HG02623 (cell line): ENCODE results near the gene GALP.
"Not testable (repeated sequence)": the region's sequence is repeated elsewhere in the genome, so short reads cannot be mapped to it uniquely, and the experiment has no call there.

Source experiments
- ATAC-seq: cut with Tn5 transposase; IDR thresholded peaks from one replicate; pipeline ENCODE4 v1.9.1; 2021; ENCODE audit warnings: moderate library complexity; ENCODE audit not compliant: unreplicated experiment

Gene GALP

GRCh38 chr19:56175861-56176307 lies at the start of gene GALP:
Gene GALP, plus strand, starts transcription at chr19:56176008. Its CDS starts 1,101 bp downstream, at chr19:56177109.
- ATAC-seq: not testable (repeated sequence)

- ATAC-seq: no peak
Measured at GRCh38 chr19:56126983-56127780, 48.6 kb upstream of the GALP start.

DNA sequence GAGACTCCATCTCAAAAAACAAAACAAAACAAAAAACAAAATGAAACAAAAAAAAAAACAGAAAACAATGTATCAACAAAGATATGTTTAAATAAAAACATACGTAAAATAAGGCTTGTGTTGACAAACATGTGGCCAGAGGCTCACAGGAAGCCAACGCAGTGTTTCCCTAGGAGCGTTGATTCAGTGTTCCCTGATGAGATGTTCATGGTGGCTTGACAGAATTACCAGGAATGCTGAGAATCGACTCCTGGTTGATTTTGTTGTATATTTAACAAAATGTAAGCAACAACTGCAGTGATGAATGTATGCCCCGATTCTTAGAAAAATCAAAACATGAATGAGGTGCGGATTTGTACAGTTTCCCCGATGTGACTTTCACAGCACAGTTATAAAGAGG lies 45.8 kb upstream of the GALP start:
- no peak for ATAC-seq

DNA sequence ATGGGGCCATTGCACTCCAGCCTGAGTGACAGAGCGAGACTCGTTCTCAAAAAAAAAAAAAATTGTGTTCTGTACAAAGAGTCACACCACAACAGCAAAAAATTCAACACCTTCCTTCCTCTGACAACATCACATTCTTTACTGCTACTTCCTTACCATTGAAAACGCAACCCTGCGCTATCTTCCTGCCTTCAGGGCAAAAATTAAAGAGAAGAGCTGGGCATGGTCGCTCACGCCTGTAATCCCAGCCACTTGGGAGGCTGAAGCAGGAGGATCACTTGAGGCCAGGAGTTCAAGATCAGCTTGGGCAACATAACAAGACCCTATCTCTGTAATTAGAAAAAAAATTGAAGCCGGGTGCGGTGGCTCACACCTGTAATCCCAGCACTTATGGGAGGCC lies 44.2 kb upstream of the GALP start:
- no peak for ATAC-seq

GRCh38 chr19:56132316-56132822 lies 43.4 kb upstream of the GALP start:
- no peak for ATAC-seq

GRCh38 chr19:56133858-56134653 lies 41.8 kb upstream of the GALP start:
- no peak for ATAC-seq

DNA sequence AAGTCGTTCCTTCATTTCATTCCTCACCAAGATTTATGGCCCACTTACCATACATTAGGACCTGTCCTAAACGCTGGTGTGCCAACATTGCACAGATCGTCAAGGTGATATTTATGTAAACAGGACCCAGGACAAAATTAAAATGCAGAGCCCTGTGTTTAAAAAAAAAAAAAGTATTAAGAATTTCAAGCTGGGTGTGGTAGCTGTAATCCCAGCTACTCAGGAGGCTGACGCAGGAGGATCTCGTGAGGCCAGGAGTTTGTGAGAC lies 41.2 kb upstream of the GALP start:
- ATAC-seq: no peak

DNA sequence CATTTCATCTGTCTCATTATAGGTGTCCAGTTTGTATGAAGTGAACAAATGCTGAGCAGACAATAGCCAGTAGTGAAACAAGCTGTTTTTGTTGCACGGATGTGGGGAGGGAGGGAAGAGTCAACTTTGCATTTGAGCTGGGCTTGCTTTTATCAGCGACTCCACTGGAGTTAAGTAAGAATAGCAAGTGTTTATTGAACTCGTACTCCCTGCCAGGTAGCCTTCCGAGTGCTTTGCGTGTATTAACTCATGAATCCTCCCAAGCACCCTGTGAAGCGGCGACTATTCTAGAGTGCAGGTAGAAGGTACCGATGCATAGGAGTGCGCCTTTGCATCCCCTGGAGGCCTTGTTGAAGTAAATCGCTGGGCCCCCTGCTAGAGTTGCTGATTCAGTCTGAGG lies 39.4 kb upstream of the GALP start:
- no peak for ATAC-seq

DNA sequence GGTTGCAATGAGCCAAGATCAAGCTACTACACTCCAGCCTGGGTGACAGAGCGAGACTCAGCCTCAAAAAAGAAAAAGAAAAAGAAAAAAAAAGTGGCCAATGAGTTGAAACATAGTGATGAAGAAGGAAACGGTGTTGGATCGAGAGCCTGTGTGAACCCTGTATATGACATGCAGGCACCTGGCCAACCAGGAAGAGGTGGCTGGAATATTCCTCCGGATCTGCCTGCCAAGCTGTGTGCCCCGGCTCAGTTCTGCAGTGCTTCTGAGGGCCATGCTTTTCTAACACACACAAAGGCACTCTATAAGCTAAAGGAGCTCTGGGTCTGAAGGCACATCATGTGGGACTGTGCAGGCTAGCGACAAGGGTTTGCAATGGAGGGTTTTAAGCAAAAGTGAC lies 38.4 kb upstream of the GALP start:
- ATAC-seq: no peak

DNA sequence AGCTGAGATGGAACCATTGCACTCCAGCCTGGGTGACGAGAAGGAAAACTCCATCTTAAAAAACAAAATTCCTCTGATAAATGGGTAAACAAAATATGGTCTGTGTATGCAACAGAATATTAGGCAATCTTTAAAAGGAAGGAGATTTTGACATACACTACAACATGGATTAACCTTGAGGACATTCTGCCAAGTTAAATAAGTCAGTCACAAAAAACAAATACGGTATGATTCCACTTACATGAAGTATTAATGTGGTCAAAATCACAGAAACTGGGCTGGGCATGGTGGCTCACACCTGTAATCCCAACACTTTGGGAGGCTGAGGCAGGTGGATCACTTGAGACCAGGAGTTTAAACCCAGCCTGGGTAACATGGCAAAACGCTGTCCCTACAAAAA lies 37.7 kb upstream of the GALP start:
- ATAC-seq: no peak

DNA sequence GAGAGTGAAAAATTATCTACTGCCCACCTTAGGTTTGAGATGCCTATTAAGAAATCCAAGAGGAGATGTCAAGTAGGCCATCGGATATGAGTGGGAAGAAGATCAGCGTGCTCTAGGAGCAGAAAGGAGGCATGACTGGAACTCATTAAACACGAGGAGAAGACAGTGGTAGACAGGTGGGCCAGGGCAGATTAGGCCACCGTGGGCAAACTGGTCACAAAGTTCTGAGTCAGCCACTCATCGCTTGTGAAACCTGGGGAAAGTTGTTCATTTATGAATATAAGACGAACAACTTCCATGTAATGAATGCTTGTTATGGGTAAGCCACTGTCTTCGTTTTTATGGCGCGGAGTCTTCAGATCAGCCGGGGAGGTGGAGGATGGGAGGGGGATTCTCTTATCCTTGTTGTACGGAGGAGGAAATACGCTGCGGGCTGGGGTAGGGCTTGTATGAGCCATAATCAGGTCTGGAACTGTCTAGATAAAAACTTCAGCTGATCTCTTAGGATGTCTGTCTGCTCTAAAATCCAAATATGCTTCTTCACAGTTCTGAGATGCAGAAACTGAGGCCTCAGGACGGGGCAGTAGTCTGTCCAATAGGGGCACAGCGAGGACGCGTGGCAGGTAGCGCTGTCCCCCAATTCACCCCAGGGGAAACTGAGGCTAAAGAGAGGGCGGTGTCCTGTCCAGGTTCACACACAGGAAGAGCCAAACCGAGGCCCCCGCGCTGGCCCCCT lies 35.8 kb upstream of the GALP start:
- no peak for ATAC-seq

DNA sequence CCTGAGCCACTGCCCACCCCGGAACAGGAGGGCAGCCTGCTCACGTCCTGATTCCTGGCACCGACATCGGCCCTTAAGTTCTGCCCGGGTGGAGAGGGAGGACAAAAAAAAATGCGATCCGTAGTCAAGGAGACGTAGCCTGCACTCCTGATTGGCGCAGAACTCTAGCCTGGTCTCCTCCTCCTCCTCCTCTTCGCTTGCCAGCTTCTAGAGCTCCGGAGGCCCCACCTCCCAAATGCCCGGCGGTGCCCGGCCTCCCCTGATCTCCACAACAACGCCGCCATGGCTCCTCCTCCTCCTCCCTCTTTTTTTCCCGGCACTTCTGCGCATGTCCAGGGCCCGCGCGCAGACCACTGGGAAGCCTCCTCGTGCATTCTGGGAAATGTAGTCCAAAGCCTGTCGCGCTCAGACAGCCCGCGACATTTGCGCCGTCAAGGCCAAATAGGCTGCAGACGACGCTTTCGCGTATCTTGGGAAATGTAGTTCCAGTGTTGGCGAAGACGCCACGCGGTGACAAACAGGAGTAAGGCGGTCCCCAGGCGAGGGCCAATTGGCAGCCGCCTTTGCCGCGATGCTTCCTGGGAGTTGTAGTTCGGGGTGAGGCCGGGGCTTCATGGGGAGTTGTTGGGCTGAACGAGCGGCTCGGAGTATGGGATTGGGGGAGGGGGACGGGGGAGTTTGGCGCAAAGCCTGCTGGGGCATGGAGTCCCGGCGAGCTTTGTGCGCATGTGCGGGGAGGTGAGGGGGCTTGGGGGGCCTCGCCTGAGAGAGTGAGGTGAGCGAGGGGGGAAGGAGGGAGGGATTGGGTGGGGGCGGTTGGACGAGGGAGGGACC lies 35.0 kb upstream of the GALP start, which contains the start of gene ZNF444:
Gene ZNF444 (plus strand): TSS at position 705 of the 834 bp plus-strand sequence. CDS start 5,625 bp downstream, outside the sequence.
- ATAC-seq: peak; percentile 88

DNA sequence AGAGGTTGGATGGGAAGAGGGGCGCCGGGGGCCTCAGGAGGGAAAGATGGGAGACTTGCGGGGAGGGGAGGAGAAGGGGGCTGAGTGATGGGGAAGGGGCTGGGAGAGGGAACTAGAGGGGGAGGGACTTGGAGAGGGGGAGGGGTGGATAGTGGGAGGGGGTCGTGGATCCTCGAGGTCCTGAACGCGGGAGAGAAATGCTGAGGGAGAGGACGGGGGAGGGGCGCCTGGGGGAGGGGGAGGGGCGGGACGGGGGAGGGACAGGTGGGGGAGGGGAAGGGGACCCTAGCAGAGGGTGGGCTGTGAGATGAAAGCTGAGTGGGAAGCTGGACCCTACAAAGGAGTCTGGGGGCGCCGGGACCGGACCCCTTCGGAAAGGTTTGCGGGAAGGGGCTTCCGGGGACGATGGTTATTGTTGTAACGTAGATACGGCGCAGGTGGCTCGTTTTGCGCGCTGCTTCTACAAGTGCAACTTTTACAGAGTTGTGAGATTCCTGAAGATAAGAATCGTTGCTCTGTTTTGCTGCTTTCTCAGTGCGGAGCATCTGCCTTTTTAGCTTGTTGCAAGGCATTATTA lies 34.3 kb upstream of the GALP start:
- no peak for ATAC-seq

GRCh38 chr19:56142087-56142787 lies 33.6 kb upstream of the GALP start:
- no peak for ATAC-seq

- no peak for ATAC-seq
Measured at GRCh38 chr19:56142897-56143434, 32.8 kb upstream of the GALP start.

- no peak for ATAC-seq
Measured at GRCh38 chr19:56144376-56144775, 31.4 kb upstream of the GALP start.

GRCh38 chr19:56144831-56145230 lies 31.0 kb upstream of the GALP start:
- no peak for ATAC-seq

DNA sequence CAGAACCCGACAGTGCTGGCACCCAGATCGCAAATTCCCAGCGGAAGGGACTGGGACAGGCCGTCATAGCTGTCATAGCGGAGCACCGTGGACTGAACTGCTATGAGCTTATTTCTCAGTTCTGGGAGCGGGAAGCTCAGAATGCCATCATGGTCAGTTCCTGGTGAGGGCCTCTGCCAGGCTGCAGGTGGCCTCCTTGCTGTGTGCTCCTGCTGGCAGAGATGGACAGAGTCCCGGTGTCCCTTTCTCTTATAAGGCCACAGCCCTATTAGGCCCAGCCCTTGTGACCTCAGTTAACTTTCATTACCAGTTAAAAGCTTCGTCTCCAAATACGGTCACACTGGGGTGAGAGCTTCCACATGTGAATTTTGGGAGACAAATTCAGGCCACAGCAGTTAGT lies 30.1 kb upstream of the GALP start:
- ATAC-seq: no peak

DNA sequence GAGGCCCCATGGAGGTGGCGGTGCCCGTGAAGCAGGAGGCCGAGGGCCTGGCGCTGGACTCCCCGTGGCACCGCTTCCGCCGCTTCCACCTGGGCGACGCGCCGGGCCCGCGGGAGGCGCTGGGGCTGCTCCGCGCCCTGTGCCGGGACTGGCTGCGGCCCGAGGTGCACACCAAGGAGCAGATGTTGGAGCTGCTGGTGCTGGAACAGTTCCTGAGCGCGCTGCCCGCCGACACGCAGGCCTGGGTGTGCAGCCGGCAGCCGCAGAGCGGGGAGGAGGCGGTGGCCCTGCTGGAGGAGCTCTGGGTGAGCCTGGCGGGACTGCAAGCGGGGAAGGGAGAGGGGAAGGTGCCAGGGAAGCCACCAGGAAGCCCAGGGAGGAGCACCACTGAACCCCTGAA lies 28.9 kb upstream of the GALP start:
- no peak for ATAC-seq
